ENCODE measurements around the gene SLC44A1.

SLC44A1 gene

GRCh38 chr9:105333811-105334210 is 89.4 kb downstream of the SLC44A1 start:
- ATAC-seq: no peak

GRCh38 chr9:105338308-105338707 is 93.9 kb downstream of the SLC44A1 start:
- no peak for ATAC-seq

More at GRCh38 chr9:105333811-105334210, 89.4 kb downstream of the SLC44A1 start:
- TF ChIP-seq RARB (CRISPR knock-in tag; IDR thresholded peaks at IDR 0.05) (no peak), BACH2 (CRISPR knock-in tag; IDR thresholded peaks at IDR 0.05; ENCODE audit: borderline replicate concordance) (no peak), ZC3H10 (CRISPR knock-in tag; IDR thresholded peaks at IDR 0.05) (no peak), ZFP30 (CRISPR knock-in tag; IDR thresholded peaks at IDR 0.05) (no peak), CREB5 (CRISPR knock-in tag; IDR thresholded peaks at IDR 0.05; ENCODE audit: low read depth) (no peak), ARNTL (CRISPR knock-in tag; IDR thresholded peaks at IDR 0.05; ENCODE audit: borderline replicate concordance, low read depth) (no peak), PATZ1 (CRISPR knock-in tag; IDR thresholded peaks at IDR 0.05; ENCODE audit: borderline replicate concordance) (no peak), OSR1 (CRISPR knock-in tag; IDR thresholded peaks at IDR 0.05) (no peak), ISL1 (CRISPR knock-in tag; IDR thresholded peaks at IDR 0.05) (no peak), CSDC2 (CRISPR knock-in tag; IDR thresholded peaks at IDR 0.05) (no peak)

GRCh38 chr9:105339849-105340248 is 95.4 kb downstream of the SLC44A1 start:
- ATAC-seq: no peak
- TF ChIP-seq TCF4 (CRISPR knock-in tag; IDR thresholded peaks at IDR 0.05; ENCODE audit: borderline replicate concordance) (no peak), ZNF8 (CRISPR knock-in tag; IDR thresholded peaks at IDR 0.05) (no peak), BACH2 (CRISPR knock-in tag; IDR thresholded peaks at IDR 0.05; ENCODE audit: borderline replicate concordance) (no peak), PPARA (CRISPR knock-in tag; IDR thresholded peaks at IDR 0.05; ENCODE audit: borderline replicate concordance) (no peak), CREB5 (CRISPR knock-in tag; IDR thresholded peaks at IDR 0.05; ENCODE audit: low read depth) (no peak), TOX (CRISPR knock-in tag; IDR thresholded peaks at IDR 0.05; ENCODE audit: borderline replicate concordance) (no peak), CSDC2 (CRISPR knock-in tag; IDR thresholded peaks at IDR 0.05) (no peak), GLIS3 (CRISPR knock-in tag; IDR thresholded peaks at IDR 0.05) (no peak)

More at GRCh38 chr9:105338308-105338707, 93.9 kb downstream of the SLC44A1 start:
- TF ChIP-seq POU6F1 (CRISPR knock-in tag; IDR thresholded peaks at IDR 0.05; ENCODE audit: borderline replicate concordance, low read depth) (no peak), ZNF70 (CRISPR knock-in tag; IDR thresholded peaks at IDR 0.05) (no peak), PATZ1 (CRISPR knock-in tag; IDR thresholded peaks at IDR 0.05; ENCODE audit: borderline replicate concordance) (no peak), RARB (CRISPR knock-in tag; IDR thresholded peaks at IDR 0.05) (no peak), ZNF8 (CRISPR knock-in tag; IDR thresholded peaks at IDR 0.05) (no peak), TCF4 (CRISPR knock-in tag; IDR thresholded peaks at IDR 0.05; ENCODE audit: borderline replicate concordance) (no peak), BACH2 (CRISPR knock-in tag; IDR thresholded peaks at IDR 0.05; ENCODE audit: borderline replicate concordance) (no peak), TOX (CRISPR knock-in tag; IDR thresholded peaks at IDR 0.05; ENCODE audit: borderline replicate concordance) (no peak), ZFP30 (CRISPR knock-in tag; IDR thresholded peaks at IDR 0.05) (no peak), ZC3H10 (CRISPR knock-in tag; IDR thresholded peaks at IDR 0.05) (no peak), ISL1 (CRISPR knock-in tag; IDR thresholded peaks at IDR 0.05) (no peak), ZFP3 (CRISPR knock-in tag; IDR thresholded peaks at IDR 0.05) (no peak), OSR1 (CRISPR knock-in tag; IDR thresholded peaks at IDR 0.05) (no peak), PPARA (CRISPR knock-in tag; IDR thresholded peaks at IDR 0.05; ENCODE audit: borderline replicate concordance) (no peak), ZNF565 (CRISPR knock-in tag; conservative IDR thresholded peaks at IDR 0.05; ENCODE audit: low read depth) (no peak)

Measured in SK-N-SH treated with all-trans-retinoic acid at 6 μM for 48 hours (cell line).